ENCODE results near the gene SLC49A4. TPM values are rescaled to one million over a fixed set of nuclear protein-coding genes. Genes with fewer than 3 reads are reported as not detected.

Gene SLC49A4
- total RNA-seq, 1 donor from 2014 or later = 16.6 TPM

DNA sequence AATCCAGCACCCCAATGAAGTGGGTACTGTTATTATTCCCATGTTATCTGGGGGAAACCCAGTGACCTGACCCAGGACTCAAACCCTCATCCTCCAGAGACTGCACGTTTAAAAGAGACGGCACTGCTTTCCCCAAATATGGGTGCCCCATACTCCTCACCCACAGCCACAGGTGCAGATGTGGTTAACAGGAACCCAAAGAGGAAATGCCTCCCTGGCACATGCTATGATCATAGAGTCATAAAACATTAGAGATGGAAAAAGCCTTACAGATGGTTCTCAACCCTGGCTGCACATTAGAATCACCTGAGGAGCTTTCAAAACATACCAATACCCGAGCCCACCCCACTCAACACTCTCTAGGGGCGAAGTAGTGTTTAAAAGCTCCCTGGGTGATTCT, 121.2 kb downstream of the SLC49A4 start:
- Mint-ChIP-seq H3K27ac (ENCODE audit: unreplicated experiment) (no peak overlapping the region), H3K9me3 (no peaks in the 10 kb centered on the region), H3K27me3 (ENCODE audit: low read depth) (no peaks in the 10 kb centered on the region), H3K4me1 (no peaks in the 10 kb centered on the region), H3K36me3 (ENCODE audit: low read depth) (no peaks in the 10 kb centered on the region), H3K4me3 (no peak overlapping the region)
- no peak for DNase-seq (ENCODE audit: low read depth, low spot score)
- no peak for TF ChIP-seq CTCF (conservative IDR thresholded peaks at IDR 0.05)

DNA sequence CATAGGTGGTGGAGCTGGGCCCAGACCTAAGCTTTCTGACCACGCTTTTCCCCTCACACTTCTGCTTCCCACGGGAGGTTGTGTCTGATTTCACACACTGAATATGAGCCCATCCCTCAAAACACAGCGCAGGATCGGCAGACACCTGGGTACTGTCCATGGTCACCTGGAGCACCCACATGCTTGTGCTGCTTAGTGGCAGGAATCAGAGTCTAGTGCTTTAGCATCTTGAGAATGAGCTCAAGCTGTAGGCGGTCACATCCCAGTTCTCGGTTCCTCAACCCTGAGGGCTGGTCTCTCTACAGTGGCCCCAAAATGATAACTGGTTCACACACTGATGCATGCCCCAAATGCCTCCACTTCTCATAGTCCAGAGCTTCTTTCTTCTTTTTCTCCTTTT, 121.7 kb downstream of the SLC49A4 start:
- Mint-ChIP-seq H3K4me1 (no peaks in the 10 kb centered on the region), H3K4me3 (no peak overlapping the region), H3K9me3 (no peaks in the 10 kb centered on the region), H3K27ac (ENCODE audit: unreplicated experiment) (no peak overlapping the region), H3K27me3 (ENCODE audit: low read depth) (peaks cover 5% of the 10 kb centered on the region), H3K36me3 (ENCODE audit: low read depth) (no peaks in the 10 kb centered on the region)
- no peak for DNase-seq (ENCODE audit: low read depth, low spot score)
- no peak for TF ChIP-seq CTCF (conservative IDR thresholded peaks at IDR 0.05)

DNA sequence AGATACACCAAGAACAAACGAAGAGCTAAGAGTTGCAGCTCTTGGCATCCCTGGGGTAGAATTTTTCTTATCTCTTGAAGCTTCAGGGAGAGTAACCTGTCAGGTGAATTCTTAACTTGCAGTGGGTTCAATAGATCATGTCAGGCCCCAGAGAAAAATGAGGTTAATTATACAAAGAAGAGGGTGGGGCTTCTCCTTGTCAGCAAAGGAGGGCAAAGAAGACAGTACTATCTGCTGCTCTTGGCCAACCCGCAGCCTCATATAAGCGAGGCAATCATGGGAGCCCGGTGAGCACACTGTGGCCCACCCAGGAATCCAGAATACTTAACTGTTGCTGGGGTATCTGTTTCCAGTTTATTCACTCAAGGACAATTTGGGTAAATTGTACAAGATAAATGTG, 122.5 kb downstream of the SLC49A4 start:
- no peak for TF ChIP-seq CTCF (conservative IDR thresholded peaks at IDR 0.05)
- Mint-ChIP-seq H3K27ac (ENCODE audit: unreplicated experiment) (no peak overlapping the region), H3K4me3 (no peak overlapping the region), H3K9me3 (no peaks in the 10 kb centered on the region), H3K27me3 (ENCODE audit: low read depth) (peaks cover 6% of the 10 kb centered on the region), H3K36me3 (ENCODE audit: low read depth) (no peaks in the 10 kb centered on the region), H3K4me1 (no peaks in the 10 kb centered on the region)
- no peak for DNase-seq (ENCODE audit: low read depth, low spot score)

DNA sequence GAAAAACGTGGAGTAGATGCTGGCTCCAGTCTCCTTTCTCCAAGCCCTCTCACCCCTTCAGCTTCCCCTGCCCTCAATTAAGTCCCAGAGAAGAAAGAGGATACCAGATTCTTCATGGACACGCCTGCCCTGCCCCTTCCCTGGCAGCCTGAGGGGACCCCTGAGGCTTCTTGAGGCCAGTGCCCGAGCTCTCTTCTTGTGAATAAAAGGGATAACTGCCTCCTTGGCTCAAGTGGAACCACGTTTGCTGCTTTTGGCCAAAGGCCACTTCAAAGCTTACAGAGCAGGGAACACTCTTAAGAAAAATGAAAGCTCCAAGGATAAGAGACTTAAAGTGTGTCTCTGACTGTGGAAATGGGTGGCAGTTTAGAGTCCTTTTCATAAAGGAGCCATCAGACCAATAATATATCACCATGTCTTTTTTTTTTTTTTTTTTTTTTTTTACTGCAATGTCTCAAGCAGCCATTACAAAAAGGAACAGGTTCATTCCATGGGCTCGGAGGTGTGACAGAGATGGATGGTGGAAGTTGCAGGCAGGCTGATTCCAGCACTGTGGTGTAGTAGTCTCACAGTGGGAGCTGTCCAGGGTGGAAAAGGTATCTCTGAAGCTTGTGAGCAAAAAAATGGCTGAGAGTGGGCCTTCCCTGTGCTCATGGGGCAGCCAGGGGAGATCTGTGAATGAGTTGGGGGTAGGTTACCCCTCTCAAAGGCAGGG, 123.9 kb downstream of the SLC49A4 start:
- no peak for DNase-seq (ENCODE audit: low read depth, low spot score)

GRCh38 chr3:122919291-122919610, 124.4 kb downstream of the SLC49A4 start:
- no peak overlapping the region for H3K4me3 Mint-ChIP-seq
- H3K4me1 Mint-ChIP-seq = no peaks in the 10 kb centered on the region
- no peaks in the 10 kb centered on the region for H3K9me3 Mint-ChIP-seq
- H3K36me3 Mint-ChIP-seq (ENCODE audit: low read depth) = no peaks in the 10 kb centered on the region
- no peak overlapping the region for H3K27ac Mint-ChIP-seq (ENCODE audit: unreplicated experiment)
- DNase-seq (ENCODE audit: low read depth, low spot score) = no peak
- peaks cover 6% of the 10 kb centered on the region for H3K27me3 Mint-ChIP-seq (ENCODE audit: low read depth)
- no peak for TF ChIP-seq CTCF (conservative IDR thresholded peaks at IDR 0.05)

More for the DNA sequence above, 123.9 kb downstream of the SLC49A4 start:
- Mint-ChIP-seq H3K4me3 (no peak overlapping the region), H3K27ac (ENCODE audit: unreplicated experiment) (peak overlapping the region; percentile 67), H3K4me1 (no peaks in the 10 kb centered on the region), H3K9me3 (no peaks in the 10 kb centered on the region), H3K36me3 (ENCODE audit: low read depth) (no peaks in the 10 kb centered on the region), H3K27me3 (ENCODE audit: low read depth) (peaks cover 6% of the 10 kb centered on the region)
- no peak for TF ChIP-seq CTCF (conservative IDR thresholded peaks at IDR 0.05)

All from neural crest cell (in vitro differentiated cells).